IPS-15b (cell line): ENCODE data around the gene BACE2.
"Not testable (repeated sequence)": the region's sequence is repeated elsewhere in the genome, so short reads cannot be mapped to it uniquely, and the experiment has no call there.

Experiments
- H3K27me3 ChIP-seq: one replicate; pipeline ENCODE4 v1.6.1; 2013; ENCODE audit warnings: low read length; ENCODE audit not compliant: control insufficient read depth, insufficient read depth
- H3K36me3 ChIP-seq: one replicate; pipeline ENCODE4 v1.6.1; 2013; ENCODE audit warnings: low read length; ENCODE audit not compliant: control insufficient read depth, insufficient read depth
- H3K4me1 ChIP-seq: one replicate; pipeline ENCODE4 v1.6.1; 2013; ENCODE audit warnings: mild to moderate bottlenecking, low read length; ENCODE audit not compliant: control insufficient read depth, insufficient read depth
- H3K4me3 ChIP-seq: one replicate; pipeline ENCODE4 v1.5.1; 2013; ENCODE audit warnings: low read depth, low read length
- H3K9ac ChIP-seq: one replicate; pipeline ENCODE4 v1.6.1; 2013; ENCODE audit warnings: low read depth, mild to moderate bottlenecking, low read length
- H3K9me3 ChIP-seq: one replicate; pipeline ENCODE4 v1.6.1; 2013; ENCODE audit warnings: mild to moderate bottlenecking, low read length; ENCODE audit not compliant: control insufficient read depth, insufficient read depth

The BACE2 gene

GRCh38 chr21:41235201-41235600 is 67.2 kb downstream of the BACE2 start:
- Histone ChIP-seq H3K36me3 (no peaks in the 10 kb centered on the region), H3K4me3 (no peak overlapping the region), H3K4me1 (peaks cover 2% of the 10 kb centered on the region)

GRCh38 chr21:41236352-41236973 is 68.5 kb downstream of the BACE2 start:
- H3K9ac ChIP-seq, result no peak overlapping the region
- no peak overlapping the region for H3K4me3 ChIP-seq
- no peaks in the 10 kb centered on the region for H3K9me3 ChIP-seq
- no peaks in the 10 kb centered on the region for H3K27me3 ChIP-seq
- H3K4me1 ChIP-seq, result peaks cover 2% of the 10 kb centered on the region
- no peaks in the 10 kb centered on the region for H3K36me3 ChIP-seq

More at GRCh38 chr21:41235201-41235600, 67.2 kb downstream of the BACE2 start:
- Histone ChIP-seq H3K9ac (no peak overlapping the region), H3K27me3 (no peaks in the 10 kb centered on the region), H3K9me3 (no peaks in the 10 kb centered on the region)

DNA sequence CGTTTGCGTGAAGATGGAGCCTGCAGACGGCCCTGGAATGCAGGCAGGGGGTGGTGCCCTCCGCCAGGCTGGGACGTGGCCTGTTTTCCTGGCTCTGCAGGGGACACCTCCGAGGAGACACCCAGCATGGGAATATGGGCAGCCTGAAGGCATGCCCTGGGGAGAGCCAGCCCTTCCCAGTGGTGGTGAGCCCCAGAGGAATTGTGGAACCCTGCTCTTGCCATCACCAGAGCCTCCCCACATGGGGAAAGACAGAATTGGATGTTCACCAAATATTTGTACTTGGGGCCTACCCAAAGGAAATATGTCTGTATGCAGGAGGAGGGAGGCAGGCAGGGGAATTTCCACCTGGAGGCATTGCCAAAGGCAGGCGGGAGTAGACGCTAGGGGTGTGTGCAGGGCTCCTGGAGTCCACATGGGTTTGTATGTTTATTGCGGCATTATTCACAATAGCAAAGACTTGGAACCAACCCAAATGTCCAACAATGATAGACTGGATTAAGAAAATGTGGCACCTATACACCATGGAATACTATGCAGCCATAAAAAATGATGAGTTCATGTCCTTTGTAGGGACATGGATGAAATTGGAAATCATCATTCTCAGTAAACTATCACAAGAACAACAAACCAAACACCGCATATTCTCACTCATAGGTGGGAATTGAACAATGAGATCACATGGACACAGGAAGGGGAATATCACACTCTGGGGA is 70.3 kb downstream of the BACE2 start:
- H3K36me3 ChIP-seq, H3K9ac ChIP-seq, H3K4me1 ChIP-seq, H3K4me3 ChIP-seq, H3K9me3 ChIP-seq, H3K27me3 ChIP-seq: not testable (repeated sequence)

DNA sequence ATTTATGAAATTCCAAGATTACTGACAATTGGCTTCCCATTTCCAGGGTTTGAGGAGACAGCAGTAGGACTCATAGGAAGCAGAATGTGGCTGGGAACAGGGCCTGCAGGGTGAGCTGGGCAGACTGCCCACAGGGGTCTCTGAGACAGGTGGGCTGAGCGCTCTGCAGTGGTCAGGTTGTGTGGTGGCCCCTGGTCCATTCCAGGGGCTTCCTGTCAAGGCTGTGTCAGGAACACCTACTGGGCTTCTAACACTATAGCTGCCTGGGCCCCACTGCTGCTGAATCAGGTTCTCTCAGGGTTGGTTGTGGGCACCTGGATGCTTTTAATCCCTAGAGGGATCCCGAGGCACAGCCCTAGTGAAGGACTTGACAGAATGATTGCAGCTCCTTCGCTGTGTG is 72.1 kb downstream of the BACE2 start:
- no peak overlapping the region for H3K9ac ChIP-seq
- H3K27me3 ChIP-seq, result no peaks in the 10 kb centered on the region
- no peaks in the 10 kb centered on the region for H3K4me1 ChIP-seq
- H3K36me3 ChIP-seq, result no peaks in the 10 kb centered on the region
- H3K4me3 ChIP-seq, result no peak overlapping the region
- H3K9me3 ChIP-seq, result no peaks in the 10 kb centered on the region

- Histone ChIP-seq H3K4me1 (no peaks in the 10 kb centered on the region), H3K9ac (no peak overlapping the region), H3K9me3 (no peaks in the 10 kb centered on the region), H3K36me3 (no peaks in the 10 kb centered on the region), H3K27me3 (no peaks in the 10 kb centered on the region), H3K4me3 (no peak overlapping the region)
Observed at GRCh38 chr21:41241341-41241740, 73.4 kb downstream of the BACE2 start.

GRCh38 chr21:41242238-41242829 is 74.4 kb downstream of the BACE2 start:
- Histone ChIP-seq H3K9ac (no peak overlapping the region), H3K9me3 (no peaks in the 10 kb centered on the region), H3K36me3 (no peaks in the 10 kb centered on the region)

DNA sequence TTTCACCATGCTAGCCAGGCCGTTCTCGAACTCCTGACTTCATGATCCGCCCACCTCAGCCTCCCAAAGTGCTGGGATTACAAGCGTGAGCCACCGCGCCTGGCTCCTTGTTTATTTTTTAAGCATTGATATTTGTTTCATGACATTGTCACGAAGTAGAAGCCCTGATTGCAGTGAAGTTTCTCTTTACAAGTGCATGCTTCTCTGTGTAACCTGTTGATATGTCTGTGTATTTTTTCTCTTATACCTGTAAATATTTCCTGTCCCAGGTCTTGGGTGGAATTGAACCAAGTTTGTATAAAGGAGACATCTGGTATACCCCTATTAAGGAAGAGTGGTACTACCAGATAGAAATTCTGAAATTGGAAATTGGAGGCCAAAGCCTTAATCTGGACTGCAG is 75.1 kb downstream of the BACE2 start:
- Histone ChIP-seq H3K9ac (no peak overlapping the region), H3K9me3 (no peaks in the 10 kb centered on the region), H3K4me1 (no peaks in the 10 kb centered on the region), H3K4me3 (no peak overlapping the region), H3K36me3 (no peaks in the 10 kb centered on the region), H3K27me3 (no peaks in the 10 kb centered on the region)

More at GRCh38 chr21:41242238-41242829, 74.4 kb downstream of the BACE2 start:
- no peak overlapping the region for H3K4me3 ChIP-seq
- H3K4me1 ChIP-seq, result no peaks in the 10 kb centered on the region
- H3K27me3 ChIP-seq, result no peaks in the 10 kb centered on the region

DNA sequence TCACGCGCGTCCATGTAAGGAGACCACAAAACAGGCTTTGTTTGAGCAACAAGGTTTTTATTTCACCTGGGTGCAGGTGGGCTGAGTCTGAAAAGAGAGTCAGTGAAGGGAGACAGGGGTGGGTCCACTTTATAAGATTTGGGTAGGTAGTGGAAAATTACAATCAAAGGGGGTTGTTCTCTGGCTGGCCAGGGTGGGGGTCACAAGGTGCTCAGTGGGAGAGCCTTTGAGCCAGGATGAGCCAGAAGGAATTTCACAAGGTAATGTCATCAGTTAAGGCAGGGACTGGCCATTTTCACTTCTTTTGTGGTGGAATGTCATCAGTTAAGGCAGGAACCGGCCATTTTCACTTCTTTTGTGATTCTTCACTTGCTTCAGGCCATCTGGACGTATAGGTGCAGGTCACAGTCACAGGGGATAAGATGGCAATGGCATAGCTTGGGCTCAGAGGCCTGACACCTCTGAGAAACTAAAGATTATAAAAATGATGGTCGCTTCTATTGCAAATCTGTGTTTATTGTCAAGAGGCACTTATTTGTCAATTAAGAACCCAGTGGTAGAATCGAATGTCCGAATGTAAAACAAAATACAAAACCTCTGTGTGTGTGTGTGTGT is 76.4 kb downstream of the BACE2 start:
- not testable (repeated sequence) for H3K9ac ChIP-seq, H3K36me3 ChIP-seq, H3K4me1 ChIP-seq, H3K4me3 ChIP-seq, H3K9me3 ChIP-seq, H3K27me3 ChIP-seq

GRCh38 chr21:41245509-41246135 is 77.7 kb downstream of the BACE2 start:
- Histone ChIP-seq H3K36me3 (no peaks in the 10 kb centered on the region), H3K27me3 (no peaks in the 10 kb centered on the region), H3K9me3 (no peaks in the 10 kb centered on the region), H3K4me3 (no peak overlapping the region), H3K4me1 (no peaks in the 10 kb centered on the region), H3K9ac (no peak overlapping the region)

GRCh38 chr21:41246808-41247207 is 78.8 kb downstream of the BACE2 start:
- Histone ChIP-seq H3K9me3 (no peaks in the 10 kb centered on the region), H3K36me3 (no peaks in the 10 kb centered on the region), H3K27me3 (no peaks in the 10 kb centered on the region), H3K4me3 (no peak overlapping the region), H3K4me1 (no peaks in the 10 kb centered on the region), H3K9ac (no peak overlapping the region)

- H3K4me1 ChIP-seq, result no peaks in the 10 kb centered on the region
- H3K27me3 ChIP-seq, result no peaks in the 10 kb centered on the region
- no peak overlapping the region for H3K4me3 ChIP-seq
- no peak overlapping the region for H3K9ac ChIP-seq
- H3K9me3 ChIP-seq, result no peaks in the 10 kb centered on the region
- no peaks in the 10 kb centered on the region for H3K36me3 ChIP-seq
Observed at GRCh38 chr21:41247561-41248545, 79.9 kb downstream of the BACE2 start.
